IMR-90 (cell line): ENCODE results near the gene NIPBL.

Experiments
- BHLHE40 ChIP-seq: fragments of 150-350 bp; IDR thresholded peaks from 2 replicates; pipeline ENCODE4 v1.6.1; 2016; ENCODE audit warnings: mild to moderate bottlenecking, low read depth, low read length
- CEBPB ChIP-seq: IDR thresholded peaks from 2 replicates; pipeline ENCODE4 v1.6.1; 2012; ENCODE audit warnings: low read depth, low read length, improper control_type of control experiment
- CTCF ChIP-seq: conservative IDR thresholded peaks from 2 replicates; pipeline ENCODE4 v1.5.1; 2012; ENCODE audit warnings: mild to moderate bottlenecking, low read depth, low read length, improper control_type of control experiment
- ELK1 ChIP-seq: fragments of 150-350 bp; IDR thresholded peaks from 2 replicates; pipeline ENCODE4 v1.6.1; 2016; ENCODE audit warnings: low read depth, mild to moderate bottlenecking, low read length, moderate library complexity, borderline replicate concordance
- FOS ChIP-seq: fragments of 150-350 bp; IDR thresholded peaks from 2 replicates; pipeline ENCODE4 v1.6.1; 2016; ENCODE audit warnings: low read depth, low read length
- MAFK ChIP-seq: IDR thresholded peaks from 2 replicates; pipeline ENCODE4 v1.6.1; 2012; ENCODE audit warnings: low read depth, low read length, improper control_type of control experiment
- MAZ ChIP-seq: IDR thresholded peaks from 2 replicates; pipeline ENCODE4 v1.6.1; 2012; ENCODE audit warnings: low read depth, mild to moderate bottlenecking, low read length, improper control_type of control experiment, moderate library complexity, borderline replicate concordance
- MXI1 ChIP-seq: IDR thresholded peaks from 2 replicates; pipeline ENCODE4 v1.6.1; 2012; ENCODE audit warnings: low read depth, mild to moderate bottlenecking, low read length, moderate library complexity, borderline replicate concordance
- NFE2L2 ChIP-seq: fragments of 150-350 bp; IDR thresholded peaks from 2 replicates; pipeline ENCODE4 v1.6.1; 2016; ENCODE audit warnings: low read depth, mild to moderate bottlenecking, low read length
- POLR2A ChIP-seq: IDR thresholded peaks from 2 replicates; pipeline ENCODE4 v1.6.1; 2012; ENCODE audit warnings: mild to moderate bottlenecking, low read depth, low read length
- RAD21 ChIP-seq: IDR thresholded peaks from 2 replicates; pipeline ENCODE4 v1.6.1; 2012; ENCODE audit warnings: low read length, improper control_type of control experiment
- RCOR1 ChIP-seq: IDR thresholded peaks from 2 replicates; pipeline ENCODE4 v1.6.1; 2012; ENCODE audit warnings: mild to moderate bottlenecking, low read length, improper control_type of control experiment; ENCODE audit not compliant: insufficient replicate concordance
- RFX5 ChIP-seq: IDR thresholded peaks from 2 replicates; pipeline ENCODE4 v1.8.0; 2012; ENCODE audit warnings: low read depth, mild to moderate bottlenecking, low read length, moderate library complexity
- SMC3 ChIP-seq: fragments of 150-350 bp; IDR thresholded peaks from 2 replicates; pipeline ENCODE4 v1.6.1; 2016; ENCODE audit warnings: low read depth, mild to moderate bottlenecking, antibody characterized with exemption, low read length, moderate library complexity

- TF ChIP-seq POLR2A = no peak
- TF ChIP-seq CTCF = no peak
- TF ChIP-seq MXI1 = no peak
- TF ChIP-seq CEBPB = no peak
- TF ChIP-seq MAZ = no peak
- no peak for TF ChIP-seq ELK1
- TF ChIP-seq SMC3 = no peak
- no peak for TF ChIP-seq RAD21
- no peak for TF ChIP-seq RCOR1
- no peak for TF ChIP-seq FOS
- no peak for TF ChIP-seq RFX5
- TF ChIP-seq MAFK = no peak
- no peak for TF ChIP-seq NFE2L2
- TF ChIP-seq BHLHE40 = no peak
These were observed 28.1 kb downstream of the NIPBL start for GRCh38 chr5:36904677-36905076.
